Prostate gland (tissue), 2 donors: Measurements from ENCODE around the gene CPZ.

Experiments
- CTCF ChIP-seq, 4 experiments: fragments of 200-600 bp in 2 of 4; fragments of 450-650 bp in 2 of 4; sonication (generic) in 2 of 4; IDR thresholded peaks; 1 replicate in 3 of 4; 2 replicates in 1 of 4; pipeline ENCODE4 v1.5.1; 2016 to 2019; ENCODE audit warnings: antibody characterized with exemption in 4 of 4, mild to moderate bottlenecking in 2 of 4, moderate library complexity in 2 of 4
- POLR2A ChIP-seq: fragments of 450-650 bp; IDR thresholded peaks from one replicate; pipeline ENCODE4 v1.6.1; 2016; ENCODE audit warnings: antibody characterized with exemption, mild to moderate bottlenecking
- POLR2AphosphoS5 ChIP-seq: sonication (generic); formaldehyde crosslinking; IDR thresholded peaks from one replicate; pipeline ENCODE4 v1.6.1; 2017; ENCODE audit warnings: antibody characterized with exemption

DNA sequence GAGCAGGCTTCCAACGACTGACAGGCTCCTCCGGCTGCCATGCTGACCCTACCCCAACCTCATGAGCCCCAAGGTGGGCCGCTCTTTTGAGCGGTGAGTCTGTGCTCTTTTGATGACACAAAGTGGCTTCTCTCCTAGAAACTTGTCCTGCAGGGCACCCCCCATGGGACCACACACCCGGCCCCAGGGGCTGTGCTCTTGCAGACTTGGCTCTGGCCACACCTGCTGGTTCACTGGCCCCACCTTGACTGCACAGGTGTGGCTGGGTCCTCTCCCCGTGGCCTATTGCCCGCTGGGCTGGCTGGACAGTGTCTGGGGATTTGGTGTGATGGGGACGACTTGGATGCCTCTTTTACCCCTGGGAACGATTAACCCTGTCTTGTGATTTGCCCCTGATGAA, 1.5 kb upstream of the CPZ start:
- no peak for TF ChIP-seq CTCF (IDR thresholded peaks at IDR 0.05)
- no peak for TF ChIP-seq POLR2A
- TF ChIP-seq POLR2AphosphoS5 = no peak
